GM18508 (cell line): ENCODE measurements around the gene JAKMIP3.

ENCODE experiments used
- ATAC-seq: cut with Tn5 transposase; IDR thresholded peaks from one replicate; pipeline ENCODE4 v1.9.1; 2021; ENCODE audit warnings: moderate number of reproducible peaks; ENCODE audit not compliant: insufficient read depth, unreplicated experiment

The JAKMIP3 gene

GRCh38 chr10:132043861-132044695, 21.7 kb upstream of the JAKMIP3 start:
- no peak for ATAC-seq

- no peak for ATAC-seq
These were observed 20.9 kb upstream of the JAKMIP3 start for GRCh38 chr10:132044803-132045202.

GRCh38 chr10:132045324-132045723, 20.4 kb upstream of the JAKMIP3 start:
- no peak for ATAC-seq

GRCh38 chr10:132047575-132048293, 18.0 kb upstream of the JAKMIP3 start:
- ATAC-seq: no peak

- no peak for ATAC-seq
These were observed 17.5 kb upstream of the JAKMIP3 start for GRCh38 chr10:132048294-132048667.

- no peak for ATAC-seq
These were observed 15.6 kb upstream of the JAKMIP3 start for GRCh38 chr10:132050191-132050590.

GRCh38 chr10:132052124-132052523, 13.6 kb upstream of the JAKMIP3 start:
- no peak for ATAC-seq

GRCh38 chr10:132054564-132054963, 11.2 kb upstream of the JAKMIP3 start:
- no peak for ATAC-seq

GRCh38 chr10:132055616-132056015, 10.1 kb upstream of the JAKMIP3 start:
- ATAC-seq: no peak

GRCh38 chr10:132056663-132057062, 9.1 kb upstream of the JAKMIP3 start:
- no peak for ATAC-seq

GRCh38 chr10:132057191-132057681, 8.5 kb upstream of the JAKMIP3 start:
- no peak for ATAC-seq

GRCh38 chr10:132058111-132058745, 7.5 kb upstream of the JAKMIP3 start:
- ATAC-seq: no peak

GRCh38 chr10:132058793-132059759, 6.7 kb upstream of the JAKMIP3 start:
- no peak for ATAC-seq

GRCh38 chr10:132059760-132060508, 5.8 kb upstream of the JAKMIP3 start:
- no peak for ATAC-seq

GRCh38 chr10:132061030-132061429, 4.7 kb upstream of the JAKMIP3 start:
- ATAC-seq: no peak

GRCh38 chr10:132061465-132061864, 4.3 kb upstream of the JAKMIP3 start:
- no peak for ATAC-seq

- no peak for ATAC-seq
These were observed 3.6 kb upstream of the JAKMIP3 start for GRCh38 chr10:132062116-132062515.

- no peak for ATAC-seq
These were observed 2.9 kb upstream of the JAKMIP3 start for GRCh38 chr10:132062641-132063390.

GRCh38 chr10:132063432-132063831, 2.3 kb upstream of the JAKMIP3 start:
- ATAC-seq: no peak
